CD4-positive, alpha-beta T cell treated with Interleukin-21 for 1 hour (primary cell): ENCODE data around the gene PSMD4.
A peak's percentile ranks its signal among the peaks of the same experiment; 100 is the strongest.
"Not testable (repeated sequence)": the region's sequence is repeated elsewhere in the genome, so short reads cannot be mapped to it uniquely, and the experiment has no call there.

Experiments
- DNase-seq: peaks from one replicate; pipeline ENCODE4 v3.0.0-alpha.2; 2020

PSMD4 gene

DNA sequence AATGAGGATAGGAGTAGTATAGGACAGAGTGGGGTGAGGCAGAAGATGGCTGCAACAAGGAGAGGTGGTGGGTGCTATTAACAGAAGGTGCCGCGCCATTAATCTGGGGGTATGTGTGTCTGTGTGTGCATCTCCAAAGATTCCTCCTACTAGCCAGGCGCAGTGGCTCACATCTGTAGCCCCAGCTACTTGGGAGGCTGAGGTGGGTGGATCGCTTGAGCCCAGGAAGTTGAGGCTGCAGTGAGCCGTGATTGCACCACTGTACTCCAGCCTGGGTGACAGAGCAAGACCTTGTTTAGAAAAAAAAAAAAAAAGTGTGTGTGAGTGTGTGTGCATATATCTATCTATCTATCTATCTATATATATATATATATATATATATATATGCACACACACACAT lies 20.8 kb downstream of the PSMD4 start:
- DNase-seq = not testable (repeated sequence)

GRCh38 chr1:151277249-151277648 lies 22.7 kb downstream of the PSMD4 start:
- DNase-seq = peak; percentile 14

- peak; percentile 97 for DNase-seq
Observed at GRCh38 chr1:151281225-151281968, 26.9 kb downstream of the PSMD4 start.

DNA sequence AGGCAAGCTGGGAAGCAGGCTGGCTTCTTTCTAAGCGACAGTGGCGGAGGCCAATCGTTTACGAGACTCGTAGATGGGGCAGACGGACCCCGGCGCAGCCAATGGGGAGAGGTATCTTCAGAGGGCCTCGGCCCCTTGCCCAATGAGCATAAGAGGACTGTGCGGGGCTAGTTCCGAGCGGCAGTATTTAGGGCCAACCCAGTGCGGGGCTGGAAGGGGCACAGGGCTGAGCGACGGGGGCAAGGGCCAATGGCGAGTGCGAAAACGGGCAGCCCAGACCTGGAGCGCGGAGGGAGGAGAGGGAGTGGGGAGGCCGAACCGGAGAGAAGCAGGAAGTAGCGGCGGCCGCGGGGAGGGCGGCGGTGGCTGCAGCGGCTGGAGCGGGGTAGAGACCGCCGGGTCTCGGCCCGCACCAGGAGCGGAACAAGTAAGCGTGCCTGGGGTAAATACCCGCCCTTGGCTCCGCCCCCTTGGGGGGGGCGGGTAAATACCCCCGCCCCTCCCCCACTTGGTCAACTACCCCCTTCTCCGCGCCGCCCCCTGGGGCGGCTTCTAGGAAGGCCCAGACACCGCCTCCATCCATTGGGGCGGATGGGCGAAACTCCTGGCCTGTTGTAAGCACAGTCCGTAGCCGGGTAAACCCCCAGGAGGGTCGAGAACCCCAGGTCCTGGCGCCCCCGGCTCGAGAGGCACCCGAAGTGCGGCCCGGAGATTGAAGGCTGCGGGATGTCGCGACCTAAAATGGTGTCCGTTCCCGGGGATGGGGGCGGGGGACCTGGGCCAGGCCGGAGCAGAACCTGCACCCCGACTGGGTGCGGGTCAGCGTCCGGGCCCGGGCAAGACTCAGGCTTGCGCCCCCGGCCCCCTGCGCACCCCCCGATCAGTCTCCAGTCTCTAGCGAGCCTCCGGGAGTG lies 27.7 kb downstream of the PSMD4 start, which contains the start of gene ZNF687:
TSS of gene ZNF687 (plus strand) at position 331 of the 914 bp plus-strand sequence. CDS start 3,993 bp downstream, outside the sequence.
- peak; percentile 100 for DNase-seq

- peak; percentile 19 for DNase-seq
Observed at GRCh38 chr1:151282883-151283725, 28.6 kb downstream of the PSMD4 start.

DNA sequence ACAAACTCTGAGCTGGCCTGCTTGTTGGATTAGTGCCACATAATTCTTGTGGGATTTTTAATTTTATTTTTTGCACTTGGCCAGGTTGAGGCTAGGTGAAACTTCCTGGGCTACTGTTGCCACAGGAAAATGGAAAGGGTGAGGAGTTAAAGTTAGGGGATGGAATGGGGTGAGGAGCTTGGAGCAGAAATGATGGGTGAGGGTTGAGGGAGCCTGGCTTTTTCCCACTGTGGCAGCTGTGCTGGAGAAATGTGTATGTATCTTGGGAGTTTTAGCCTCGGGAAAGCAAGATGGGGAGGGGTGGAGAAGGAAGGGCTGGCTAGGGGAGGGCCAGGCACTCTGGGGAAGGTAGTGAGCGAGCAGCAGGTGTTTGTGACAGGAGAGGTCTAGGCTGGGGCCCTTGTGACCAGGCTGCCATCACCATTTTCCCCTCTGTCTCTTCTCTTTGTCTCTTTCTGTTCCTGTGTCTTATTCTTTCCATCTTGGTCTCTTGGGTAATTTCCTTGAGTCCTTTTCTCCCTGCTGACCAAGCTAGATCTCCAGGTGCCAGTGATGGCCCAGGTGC lies 29.6 kb downstream of the PSMD4 start:
- no peak for DNase-seq

DNA sequence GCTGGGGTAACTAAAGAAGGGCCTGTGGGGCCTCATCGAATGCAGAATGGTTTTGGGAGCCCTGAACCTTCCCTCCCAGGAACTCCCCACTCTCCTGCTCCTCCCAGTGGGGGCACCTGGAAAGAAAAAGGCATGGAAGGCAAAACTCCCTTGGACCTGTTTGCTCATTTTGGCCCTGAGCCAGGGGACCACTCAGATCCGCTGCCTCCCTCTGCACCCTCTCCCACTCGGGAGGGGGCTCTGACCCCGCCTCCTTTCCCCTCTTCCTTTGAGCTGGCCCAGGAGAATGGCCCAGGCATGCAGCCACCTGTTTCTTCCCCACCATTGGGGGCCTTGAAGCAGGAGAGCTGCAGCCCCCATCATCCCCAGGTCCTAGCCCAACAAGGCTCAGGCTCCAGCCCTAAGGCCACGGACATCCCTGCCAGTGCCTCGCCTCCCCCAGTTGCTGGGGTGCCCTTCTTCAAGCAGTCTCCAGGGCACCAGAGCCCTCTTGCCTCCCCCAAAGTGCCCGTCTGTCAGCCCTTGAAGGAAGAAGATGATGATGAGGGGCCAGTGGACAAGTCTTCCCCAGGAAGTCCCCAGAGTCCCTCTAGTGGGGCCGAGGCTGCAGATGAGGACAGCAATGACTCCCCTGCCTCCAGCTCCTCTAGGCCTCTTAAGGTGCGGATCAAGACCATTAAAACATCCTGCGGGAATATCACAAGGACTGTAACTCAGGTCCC lies 32.2 kb downstream of the PSMD4 start:
- no peak for DNase-seq

DNA sequence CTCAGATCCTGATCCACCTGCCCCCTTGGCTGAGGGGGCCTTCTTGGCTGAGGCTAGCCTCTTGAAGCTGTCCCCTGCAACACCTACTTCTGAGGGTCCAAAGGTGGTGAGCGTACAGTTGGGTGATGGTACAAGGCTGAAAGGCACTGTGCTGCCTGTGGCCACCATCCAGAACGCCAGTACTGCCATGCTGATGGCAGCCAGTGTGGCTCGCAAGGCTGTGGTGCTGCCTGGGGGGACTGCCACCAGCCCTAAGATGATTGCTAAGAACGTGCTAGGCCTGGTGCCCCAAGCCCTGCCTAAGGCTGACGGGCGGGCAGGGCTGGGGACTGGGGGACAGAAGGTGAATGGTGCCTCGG lies 32.8 kb downstream of the PSMD4 start:
- DNase-seq = no peak

GRCh38 chr1:151287767-151288500 lies 33.4 kb downstream of the PSMD4 start:
- no peak for DNase-seq

DNA sequence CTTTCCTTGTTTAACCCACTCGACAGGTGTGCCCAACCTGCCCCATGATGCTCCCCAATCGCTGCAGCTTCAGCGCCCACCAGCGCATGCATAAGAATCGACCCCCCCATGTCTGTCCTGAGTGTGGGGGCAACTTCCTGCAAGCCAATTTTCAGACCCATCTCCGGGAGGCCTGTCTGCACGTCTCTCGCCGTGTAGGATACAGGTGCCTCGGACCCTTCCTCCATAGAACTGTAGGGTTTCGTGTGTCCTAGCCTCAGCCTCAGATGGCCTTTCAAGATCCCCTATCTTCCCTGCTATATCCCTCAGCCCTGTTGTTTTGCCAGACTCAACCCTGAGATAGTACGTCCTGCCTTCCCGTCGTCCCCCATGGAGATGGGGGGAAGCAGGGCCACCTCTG lies 34.0 kb downstream of the PSMD4 start:
- DNase-seq = no peak

GRCh38 chr1:151289080-151289935 lies 34.8 kb downstream of the PSMD4 start:
- DNase-seq = no peak

DNA sequence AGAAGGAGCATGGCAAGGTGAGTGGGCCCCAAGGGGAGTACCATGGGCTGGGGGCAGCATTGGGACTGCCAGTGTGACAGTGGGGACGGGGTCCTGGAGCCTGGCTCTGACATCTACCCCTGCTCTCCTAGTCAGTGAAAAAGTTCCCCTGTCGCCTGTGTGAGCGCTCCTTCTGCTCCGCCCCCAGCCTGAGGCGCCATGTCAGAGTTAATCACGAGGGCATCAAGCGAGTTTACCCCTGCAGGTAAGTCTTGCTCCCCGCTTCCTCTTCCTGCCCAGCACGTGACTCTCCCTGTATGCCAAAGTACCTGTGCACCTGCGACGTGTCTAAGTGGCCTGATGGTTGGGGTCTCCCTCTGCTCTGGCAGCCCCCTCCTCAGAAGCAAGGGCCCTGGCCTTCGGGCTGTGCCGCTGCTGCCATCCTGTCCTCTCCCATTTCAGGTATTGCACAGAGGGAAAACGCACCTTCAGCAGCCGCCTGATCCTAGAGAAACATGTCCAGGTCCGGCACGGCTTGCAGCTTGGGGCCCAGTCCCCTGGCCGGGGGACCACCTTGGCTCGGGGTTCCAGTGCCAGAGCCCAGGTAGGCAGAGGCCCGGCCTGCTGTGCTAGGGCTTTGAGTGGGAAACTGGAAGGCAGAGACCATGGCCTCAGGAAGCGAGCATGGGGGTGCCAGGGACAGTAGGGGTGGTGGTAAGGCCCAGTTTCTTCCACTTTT lies 35.6 kb downstream of the PSMD4 start:
- no peak for DNase-seq

DNA sequence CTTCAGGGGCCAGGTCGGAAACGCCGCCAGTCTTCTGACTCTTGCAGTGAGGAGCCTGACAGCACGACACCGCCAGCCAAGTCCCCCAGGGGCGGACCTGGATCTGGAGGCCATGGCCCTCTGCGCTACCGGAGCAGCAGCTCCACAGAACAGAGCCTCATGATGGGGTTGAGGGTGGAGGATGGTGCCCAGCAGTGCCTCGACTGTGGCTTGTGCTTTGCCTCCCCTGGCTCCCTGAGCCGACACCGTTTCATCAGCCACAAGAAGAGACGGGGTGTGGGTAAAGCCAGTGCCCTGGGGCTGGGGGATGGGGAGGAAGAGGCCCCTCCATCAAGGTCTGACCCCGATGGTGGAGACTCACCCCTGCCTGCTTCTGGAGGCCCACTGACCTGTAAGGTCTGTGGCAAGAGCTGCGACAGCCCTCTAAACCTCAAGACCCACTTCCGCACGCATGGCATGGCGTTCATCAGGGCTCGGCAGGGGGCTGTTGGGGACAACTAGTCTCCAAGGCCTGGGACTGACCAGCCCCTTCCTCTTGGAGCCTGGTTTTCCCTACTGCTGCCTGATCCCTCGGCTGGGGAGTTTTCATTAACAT lies 36.3 kb downstream of the PSMD4 start:
- DNase-seq = no peak

GRCh38 chr1:151292207-151293030 lies 37.9 kb downstream of the PSMD4 start:
- DNase-seq = no peak

DNA sequence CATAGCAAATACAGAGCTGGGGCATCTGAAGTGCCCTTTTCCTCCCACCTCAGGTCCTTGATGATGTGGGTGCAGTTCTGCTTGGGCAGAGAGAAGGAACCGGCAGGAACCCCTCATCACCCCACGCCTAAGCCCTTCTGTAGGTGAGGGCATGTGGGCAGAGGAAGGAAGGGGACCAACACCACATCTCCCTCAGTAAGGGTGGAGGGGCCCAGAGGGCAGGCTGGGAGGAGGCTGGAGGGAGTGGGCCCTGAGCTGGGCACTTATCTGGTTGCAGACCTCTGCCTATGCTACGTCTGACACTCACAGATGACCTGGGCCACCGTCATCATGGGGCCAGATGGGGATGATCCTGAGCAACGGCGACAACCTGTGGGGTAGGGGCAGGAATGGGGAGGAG lies 38.6 kb downstream of the PSMD4 start:
- no peak for DNase-seq

- no peak for DNase-seq
Observed at GRCh38 chr1:151294742-151295462, 40.4 kb downstream of the PSMD4 start.

GRCh38 chr1:151309811-151310323 lies 55.3 kb downstream of the PSMD4 start:
- DNase-seq = no peak
